ENCODE measurements around the gene NEU2. TPM values are rescaled to one million over a fixed set of nuclear protein-coding genes. Genes with fewer than 3 reads are reported as not detected.

Gene NEU2
- total and polyA plus RNA-seq, 2 of the 4 experiments (the other 2 are of a cell fraction) = not detected

GRCh38 chr2:233002829-233003657, 29.4 kb upstream of the NEU2 start:
- intact Hi-C loops (cut with micrococcal nuclease) = no loop called here
- H3K4me3 ChIP-seq (ENCODE audit: insufficient read depth, low read depth, low read length) = no peak overlapping the region
- CTCF ChIA-PET = no interaction called here
- no peak overlapping the region for H2BK120ac ChIP-seq (ENCODE audit: low read depth, low read length)
- no peak overlapping the region for H3K56ac ChIP-seq (ENCODE audit: extremely low read depth, insufficient read depth, low read length)
- no peak overlapping the region for H2AK5ac ChIP-seq (ENCODE audit: low read depth, low read length)
- POLR2A ChIA-PET (ENCODE audit: unreplicated experiment) = no interaction called here
- H4K20me1 ChIP-seq (ENCODE audit: insufficient read depth, low read length) = no peaks in the 10 kb centered on the region
- H3K27ac ChIP-seq (ENCODE audit: insufficient read depth, low read length) = no peak overlapping the region
- no peak overlapping the region for H2AK9ac ChIP-seq (replicated peaks; ENCODE audit: low read depth, low read length, poor library complexity)
- H3K27me3 ChIP-seq (ENCODE audit: control insufficient read depth, insufficient read depth, low read length) = peaks cover 22% of the 10 kb centered on the region
- no peak overlapping the region for H3K18ac ChIP-seq (ENCODE audit: low read depth, low read length)
- no peak overlapping the region for H3K23ac ChIP-seq (ENCODE audit: low read depth, low read length)
- no peak overlapping the region for H2BK20ac ChIP-seq (ENCODE audit: low read depth, low read length)
- H4K5ac ChIP-seq (ENCODE audit: low read depth, low read length) = no peak overlapping the region
- no peak for ATAC-seq (ENCODE audit: low read depth)
- no peak overlapping the region for H3K4me2 ChIP-seq (ENCODE audit: low read depth, low read length)
- H3K4me1 ChIP-seq (ENCODE audit: control insufficient read depth, insufficient read depth, low read length) = no peaks in the 10 kb centered on the region
- H3K9ac ChIP-seq (ENCODE audit: low read depth, low read length) = no peak overlapping the region
- WGBS, 2 experiments (ENCODE audit: extremely low coverage in 2 of 2, insufficient read length in 1 of 2) = 76% methylated on average over 10 of the region's 19 CpGs; no CpG with 5 or more reads in 1 of the 2 experiments
- H4K8ac ChIP-seq (ENCODE audit: low read depth in 2 of 2, low read length in 2 of 2) = no peak overlapping the region
- dilution Hi-C loops (cut with HindIII; ENCODE audit: low sequenced_read_pairs, unreplicated experiment) = no loop called here
- no peak for TF ChIP-seq NFE2L2 (IDR thresholded peaks at IDR 0.05; ENCODE audit: low read depth, low read length)
- no peak for TF ChIP-seq MAZ (IDR thresholded peaks at IDR 0.05; ENCODE audit: borderline replicate concordance, low read depth, low read length)
- TF ChIP-seq BHLHE40 (IDR thresholded peaks at IDR 0.05; ENCODE audit: low read depth, low read length) = no peak
- TF ChIP-seq POLR2A (IDR thresholded peaks at IDR 0.05; ENCODE audit: low read depth, low read length) = no peak
- TF ChIP-seq FOS (IDR thresholded peaks at IDR 0.05; ENCODE audit: low read depth, low read length) = no peak
- TF ChIP-seq MAFK (IDR thresholded peaks at IDR 0.05; ENCODE audit: low read depth, low read length) = no peak
- no peak for TF ChIP-seq RFX5 (IDR thresholded peaks at IDR 0.05; ENCODE audit: low read depth, low read length)
- TF ChIP-seq, protein P1, sequence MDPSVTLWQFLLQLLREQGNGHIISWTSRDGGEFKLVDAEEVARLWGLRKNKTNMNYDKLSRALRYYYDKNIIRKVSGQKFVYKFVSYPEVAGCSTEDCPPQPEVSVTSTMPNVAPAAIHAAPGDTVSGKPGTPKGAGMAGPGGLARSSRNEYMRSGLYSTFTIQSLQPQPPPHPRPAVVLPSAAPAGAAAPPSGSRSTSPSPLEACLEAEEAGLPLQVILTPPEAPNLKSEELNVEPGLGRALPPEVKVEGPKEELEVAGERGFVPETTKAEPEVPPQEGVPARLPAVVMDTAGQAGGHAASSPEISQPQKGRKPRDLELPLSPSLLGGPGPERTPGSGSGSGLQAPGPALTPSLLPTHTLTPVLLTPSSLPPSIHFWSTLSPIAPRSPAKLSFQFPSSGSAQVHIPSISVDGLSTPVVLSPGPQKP (IDR thresholded peaks at IDR 0.05; ENCODE audit: borderline replicate concordance, low read depth, low read length) = no peak
- TF ChIP-seq USF2 (IDR thresholded peaks at IDR 0.05; ENCODE audit: low read depth, low read length) = no peak
- TF ChIP-seq MXI1 (IDR thresholded peaks at IDR 0.05; ENCODE audit: borderline replicate concordance, low read depth, low read length) = no peak
- no peak for TF ChIP-seq CHD1 (IDR thresholded peaks at IDR 0.05; ENCODE audit: low read depth, low read length)
- no peak overlapping the region for H4K91ac ChIP-seq (ENCODE audit: insufficient read depth, low read depth, low read length)
- no peak overlapping the region for H3K4ac ChIP-seq (ENCODE audit: low read depth, low read length)
- H2BK15ac ChIP-seq (ENCODE audit: low read depth, low read length) = no peak overlapping the region
- H3K79me1 ChIP-seq (ENCODE audit: low read depth in 1 of 2, low read length in 2 of 2) = no peaks in the 10 kb centered on the region
- H2AFZ ChIP-seq (replicated peaks; ENCODE audit: low read length, poor library complexity) = no peak overlapping the region
- BruUV-seq (replicated peaks) = no TSS peak
- no peak for DNase-seq
- H3K14ac ChIP-seq (replicated peaks; ENCODE audit: low read depth, low read length) = no peak overlapping the region
- H2BK5ac ChIP-seq (ENCODE audit: low read depth, low read length, poor library complexity, severe bottlenecking) = no peak overlapping the region
- H3K9me1 ChIP-seq (ENCODE audit: insufficient read depth, low read length) = no peaks in the 10 kb centered on the region
- H3K36me3 ChIP-seq (ENCODE audit: control insufficient read depth, insufficient read depth, low read length) = no peaks in the 10 kb centered on the region
- in situ Hi-C loops (cut with MboI; ENCODE audit: low sequenced_read_pairs) = no loop called here
- H3K9me3 ChIP-seq (ENCODE audit: control insufficient read depth, insufficient read depth, low read length) = no peaks in the 10 kb centered on the region

Measured in IMR-90 (cell line).